ENCODE measurements around the gene TKT. TPM values are rescaled to one million over a fixed set of nuclear protein-coding genes. Genes with fewer than 3 reads are reported as not detected.

TKT gene
- total and polyA plus RNA-seq, 2 of the 13 experiments (the other 11 are each of a cell fraction or from before 2014, with no cell fraction given): 150 to 238 TPM

- in situ Hi-C loops (cut with HindIII; ENCODE audit: extremely low pct_ligation_motif_present, low pct_unique_long_range_greater_than_20kb): no loop called here
- FAIRE-seq: no peak
- WGBS (ENCODE audit: low lambda C conversion rate): 100% methylated on average over 1 of the region's 2 CpGs
- no peak overlapping the region for H3K27ac ChIP-seq (ENCODE audit: extremely low read length, insufficient read depth, low read length)
- DNase-seq (ENCODE audit: low spot score): no peak
- intact Hi-C loops (cut with micrococcal nuclease; ENCODE audit: unreplicated experiment): no loop called here
- H3K36me3 ChIP-seq (replicated peaks in 1 of 2; ENCODE audit: control insufficient read depth in 1 of 2, insufficient read depth in 2 of 2, low read length in 2 of 2): no peaks in the 10 kb centered on the region
- H3K4me1 ChIP-seq (ENCODE audit: insufficient read depth, low read length): peaks cover 16% of the 10 kb centered on the region
- no peak for ATAC-seq
- no peak overlapping the region for H3K4me3 ChIP-seq (replicated peaks in 1 of 3; ENCODE audit: insufficient read depth in 1 of 3, low read depth in 2 of 3, low read length in 3 of 3)
- CTCF ChIA-PET (ENCODE audit: low intra/inter-chr PET ratio, low total read pairs): no interaction called here
- no peak for TF ChIP-seq ZNF576 (CRISPR knock-in tag; IDR thresholded peaks at IDR 0.05)
- TF ChIP-seq FOXA1 (IDR thresholded peaks at IDR 0.05): no peak
- no peak for TF ChIP-seq FOXA1 (CRISPR knock-in tag; IDR thresholded peaks at IDR 0.05)
- no peak for TF ChIP-seq FOXP1 (IDR thresholded peaks at IDR 0.05)
- TF ChIP-seq FOXP1 (CRISPR knock-in tag; IDR thresholded peaks at IDR 0.05): no peak
- TF ChIP-seq DRAP1 (CRISPR knock-in tag; IDR thresholded peaks at IDR 0.05): no peak
- TF ChIP-seq ZBTB3 (CRISPR knock-in tag; IDR thresholded peaks at IDR 0.05; ENCODE audit: borderline replicate concordance, low read depth): no peak
- TF ChIP-seq ZNF737 (CRISPR knock-in tag; IDR thresholded peaks at IDR 0.05; ENCODE audit: borderline replicate concordance): no peak
- BruUV-seq (replicated peaks): no TSS peak
- H3K4me2 ChIP-seq (ENCODE audit: low read depth, low read length): no peak overlapping the region
- H3K27me3 ChIP-seq (ENCODE audit: control insufficient read depth in 1 of 2, insufficient read depth in 2 of 2, low read length in 2 of 2): no peaks in the 10 kb centered on the region
- H4K20me1 ChIP-seq (ENCODE audit: insufficient read depth, low read length): no peaks in the 10 kb centered on the region
- H2AFZ ChIP-seq (ENCODE audit: low read length): no peak overlapping the region
- H3K9ac ChIP-seq (ENCODE audit: insufficient read depth, low read depth, low read length): no peak overlapping the region
- no peaks in the 10 kb centered on the region for H3K9me3 ChIP-seq (ENCODE audit: low read length)
- POLR2A ChIA-PET: no interaction called here
- H3K79me2 ChIP-seq (ENCODE audit: insufficient read depth, low read length): no peaks in the 10 kb centered on the region
These were observed 38.6 kb downstream of the TKT start for GRCh38 chr3:53217175-53217574.

DNA sequence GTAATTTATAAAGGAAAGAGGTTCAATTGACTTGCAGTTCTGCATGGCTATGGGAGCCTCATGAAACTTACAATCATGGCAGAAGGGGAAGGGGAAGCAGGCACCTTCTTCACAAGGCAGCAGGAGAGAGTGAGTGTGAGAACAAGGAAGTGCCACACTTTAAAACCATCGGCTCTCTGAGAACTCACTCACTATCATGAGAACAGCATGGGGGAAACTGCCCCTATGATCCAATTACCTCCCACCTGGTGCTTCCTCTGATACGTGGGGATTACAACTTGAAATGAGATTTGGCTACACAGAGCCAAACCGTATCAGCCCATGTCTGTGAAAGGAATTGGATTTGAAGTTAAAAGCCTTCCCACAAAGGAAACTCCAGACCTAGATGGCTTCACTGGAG lies 39.1 kb downstream of the TKT start:
- ChIA-PET CTCF (ENCODE audit: low intra/inter-chr PET ratio, low total read pairs) (no interaction called here), POLR2A (no interaction called here)
- Histone ChIP-seq H3K36me3 (replicated peaks in 1 of 2; ENCODE audit: control insufficient read depth in 1 of 2, insufficient read depth in 2 of 2, low read length in 2 of 2) (no peaks in the 10 kb centered on the region), H3K9me3 (ENCODE audit: low read length) (no peaks in the 10 kb centered on the region), H3K4me3 (replicated peaks in 1 of 3; ENCODE audit: insufficient read depth in 1 of 3, low read depth in 2 of 3, low read length in 3 of 3) (no peak overlapping the region), H3K27ac (ENCODE audit: extremely low read length, insufficient read depth, low read length) (no peak overlapping the region), H3K27me3 (ENCODE audit: control insufficient read depth in 1 of 2, insufficient read depth in 2 of 2, low read length in 2 of 2) (no peaks in the 10 kb centered on the region), H3K9ac (ENCODE audit: insufficient read depth, low read depth, low read length) (no peak overlapping the region), H2AFZ (ENCODE audit: low read length) (no peak overlapping the region), H3K79me2 (ENCODE audit: insufficient read depth, low read length) (no peaks in the 10 kb centered on the region), H3K4me1 (ENCODE audit: insufficient read depth, low read length) (peaks cover 12% of the 10 kb centered on the region), H3K4me2 (ENCODE audit: low read depth, low read length) (no peak overlapping the region), H4K20me1 (ENCODE audit: insufficient read depth, low read length) (no peaks in the 10 kb centered on the region)
- no peak for ATAC-seq
- in situ Hi-C loops (cut with HindIII; ENCODE audit: extremely low pct_ligation_motif_present, low pct_unique_long_range_greater_than_20kb): no loop called here
- WGBS (ENCODE audit: low lambda C conversion rate): 61% methylated on average over 3 of the region's 3 CpGs
- DNase-seq (ENCODE audit: low spot score): no peak
- no TSS peak for BruUV-seq (replicated peaks)
- no peak for FAIRE-seq
- intact Hi-C loops (cut with micrococcal nuclease; ENCODE audit: unreplicated experiment): no loop called here
- TF ChIP-seq HOXA7 (CRISPR knock-in tag; IDR thresholded peaks at IDR 0.05): no peak
- no peak for TF ChIP-seq SAP130 (CRISPR knock-in tag; IDR thresholded peaks at IDR 0.05; ENCODE audit: low read depth)
- no peak for TF ChIP-seq ZNF83 (CRISPR knock-in tag; IDR thresholded peaks at IDR 0.05; ENCODE audit: borderline replicate concordance)
- TF ChIP-seq ZNF20 (CRISPR knock-in tag; IDR thresholded peaks at IDR 0.05): no peak
- TF ChIP-seq NCOA2 (CRISPR knock-in tag; IDR thresholded peaks at IDR 0.05): no peak
- TF ChIP-seq RBM22 (optimal IDR thresholded peaks at IDR 0.05; ENCODE audit: low read length): no peak
- TF ChIP-seq ETV5 (CRISPR knock-in tag; IDR thresholded peaks at IDR 0.05; ENCODE audit: borderline replicate concordance): no peak
- no peak for TF ChIP-seq ZSCAN20 (CRISPR knock-in tag; IDR thresholded peaks at IDR 0.05; ENCODE audit: borderline replicate concordance)
- TF ChIP-seq, protein P1, sequence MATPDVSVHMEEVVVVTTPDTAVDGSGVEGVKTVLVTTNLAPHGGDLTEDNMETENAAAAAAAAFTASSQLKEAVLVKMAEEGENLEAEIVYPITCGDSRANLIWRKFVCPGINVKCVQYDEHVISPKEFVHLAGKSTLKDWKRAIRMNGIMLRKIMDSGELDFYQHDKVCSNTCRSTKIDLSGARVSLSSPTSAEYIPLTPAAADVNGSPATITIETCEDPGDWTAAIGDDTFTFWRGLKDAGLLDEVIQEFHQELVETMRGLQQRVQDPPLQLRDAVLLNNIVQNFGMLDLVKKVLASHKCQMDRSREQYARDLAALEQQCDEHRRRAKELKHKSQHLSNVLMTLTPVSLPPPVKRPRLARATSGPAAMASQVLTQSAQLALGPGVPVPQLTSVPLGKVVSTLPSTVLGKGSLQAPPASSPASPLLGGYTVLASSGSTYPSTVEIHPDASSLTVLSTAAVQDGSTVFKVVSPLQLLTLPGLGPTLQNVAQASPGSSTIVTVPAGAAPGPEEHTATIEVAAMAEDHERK (CRISPR knock-in tag; IDR thresholded peaks at IDR 0.05; ENCODE audit: low read depth): no peak
- TF ChIP-seq ZFX (CRISPR knock-in tag; IDR thresholded peaks at IDR 0.05; ENCODE audit: low read depth): no peak
- TF ChIP-seq ZNF7 (CRISPR knock-in tag; IDR thresholded peaks at IDR 0.05): no peak
- no peak for TF ChIP-seq NR1H2 (CRISPR knock-in tag; IDR thresholded peaks at IDR 0.05; ENCODE audit: borderline replicate concordance, low read depth)
- no peak for TF ChIP-seq ZNF563 (CRISPR knock-in tag; IDR thresholded peaks at IDR 0.05)
